ENCODE data around the gene SLC5A1.
"Not testable (repeated sequence)": the region's sequence is repeated elsewhere in the genome, so short reads cannot be mapped to it uniquely, and the experiment has no call there.

Gene SLC5A1

DNA sequence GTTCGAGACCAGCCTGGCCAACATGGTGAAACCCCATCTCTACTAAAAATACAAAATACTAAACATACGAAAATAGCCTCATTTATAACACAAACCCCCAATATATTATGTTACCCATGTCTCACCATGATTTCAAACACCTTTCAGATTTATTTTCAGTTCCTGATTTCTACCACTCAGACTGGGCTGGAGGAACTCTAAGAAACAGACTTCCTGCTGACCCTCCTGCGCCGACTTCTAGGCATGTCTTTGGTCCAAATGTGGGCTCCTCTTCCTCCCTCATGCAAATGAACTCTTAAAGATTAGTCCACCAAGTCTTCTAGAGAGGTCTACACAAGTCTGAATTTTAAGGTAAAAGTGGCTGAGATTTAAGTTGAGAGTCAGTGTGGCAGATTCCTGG, 105.3 kb downstream of the SLC5A1 start:
- DNase-seq (ENCODE audit: low read depth): not testable (repeated sequence)

- not testable (repeated sequence) for DNase-seq (ENCODE audit: low read depth)
Measured at GRCh38 chr22:32150647-32151046, 107.6 kb downstream of the SLC5A1 start.

- not testable (repeated sequence) for DNase-seq (ENCODE audit: low read depth)
Measured at GRCh38 chr22:32151641-32152040, 108.6 kb downstream of the SLC5A1 start.

- DNase-seq (ENCODE audit: low read depth): not testable (repeated sequence)
Measured at GRCh38 chr22:32154727-32155126, 111.7 kb downstream of the SLC5A1 start.

DNA sequence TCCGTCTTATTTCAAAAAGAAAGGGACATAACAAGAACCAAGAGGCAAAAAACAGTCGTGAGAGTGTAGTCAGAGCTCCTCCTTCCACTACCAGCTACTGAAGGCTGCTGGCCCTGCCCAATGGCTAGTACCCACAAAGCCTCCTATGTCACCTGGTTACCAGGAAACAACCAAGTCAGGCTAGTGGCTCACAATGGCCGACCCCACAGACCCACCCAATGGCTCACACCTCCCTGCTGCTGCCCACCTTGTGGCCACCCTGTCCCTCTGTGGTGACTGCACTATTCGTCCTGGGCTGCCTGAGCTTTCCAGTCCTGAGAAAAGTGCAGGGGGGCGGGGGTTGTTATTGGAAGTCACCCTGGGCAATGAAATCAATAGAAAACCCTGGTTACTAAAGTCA, 114.6 kb downstream of the SLC5A1 start:
- not testable (repeated sequence) for DNase-seq (ENCODE audit: low read depth)

DNA sequence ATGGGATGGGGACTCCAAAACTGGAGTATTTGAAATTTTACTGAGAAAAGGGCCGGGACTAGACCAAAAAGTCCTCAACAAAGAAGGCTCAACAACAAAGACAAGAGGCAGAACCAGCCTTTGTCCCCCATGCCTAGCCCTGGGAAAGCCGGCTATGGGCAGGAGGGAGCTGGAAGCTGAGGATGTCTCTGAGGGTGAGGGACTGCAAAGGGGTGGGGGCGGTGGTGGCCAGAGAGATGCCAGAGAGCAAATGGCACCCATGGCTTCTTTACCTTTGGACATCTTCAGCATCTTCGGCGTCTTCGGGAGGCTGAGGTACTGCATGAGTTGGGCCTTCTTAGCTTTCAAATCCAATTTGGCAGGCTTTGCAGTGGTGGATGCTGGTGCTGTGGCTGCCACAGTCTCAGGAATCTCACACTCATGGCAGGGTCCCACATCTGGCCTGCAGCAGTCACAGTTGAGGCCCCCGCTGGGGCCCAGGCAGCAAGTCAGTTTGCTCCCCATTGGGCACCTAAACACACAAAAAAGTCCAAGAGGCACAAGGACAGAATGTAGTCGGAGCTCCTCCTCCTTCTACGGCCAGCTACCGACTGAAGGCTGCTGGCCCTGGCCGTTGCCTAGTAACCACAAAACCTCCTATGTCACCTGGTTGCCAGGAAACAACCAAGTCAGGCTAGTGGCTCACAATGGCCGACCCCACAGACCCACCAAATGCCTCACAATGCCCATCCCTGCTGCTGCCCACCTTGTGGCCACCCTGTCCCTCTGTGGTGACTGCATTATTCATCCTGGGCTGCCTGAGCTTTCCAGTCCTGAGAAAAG, 115.9 kb downstream of the SLC5A1 start, which contains the start of gene C22orf42:
Gene C22orf42 (minus strand): TSS at position 592 of the 822 bp plus-strand sequence. CDS start 88 bp downstream, at position 504.
- no peak for DNase-seq (ENCODE audit: low read depth)

DNA sequence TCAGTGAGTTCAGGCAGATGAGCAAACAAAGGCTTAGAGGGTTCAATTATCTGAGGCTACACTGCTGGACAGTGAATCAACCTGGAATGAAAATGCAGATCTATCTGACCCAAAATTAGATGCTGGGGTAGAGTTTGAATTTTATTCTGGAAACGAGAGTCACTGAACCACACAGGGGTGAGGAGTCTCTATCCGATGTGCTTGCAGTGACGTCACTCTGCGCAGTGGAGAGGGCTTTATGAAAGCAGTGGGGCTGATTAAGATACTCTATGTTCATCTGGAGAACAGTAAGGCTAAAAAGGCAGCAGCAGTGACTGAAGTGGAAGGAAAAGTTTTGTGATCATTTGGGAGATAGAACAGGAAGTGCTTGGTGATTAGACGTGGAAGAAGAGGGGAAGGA, 117.3 kb downstream of the SLC5A1 start:
- not testable (repeated sequence) for DNase-seq (ENCODE audit: low read depth)

Data from stimulated activated CD8-positive, alpha-beta memory T cell treated with anti-CD3 and anti-CD28 coated beads, Interleukin-4, amount 100 ng/mL, for 24 hours (primary cell).